ENCODE measurements around the gene OR51I2.

- TF ChIP-seq POLR2A (conservative IDR thresholded peaks at IDR 0.05) = no peak
- TF ChIP-seq ARID2 (IDR thresholded peaks at IDR 0.05) = no peak
- no peak for TF ChIP-seq MAX (CRISPR knock-in tag; IDR thresholded peaks at IDR 0.05)
- no peak for TF ChIP-seq ZNF395 (CRISPR knock-in tag; IDR thresholded peaks at IDR 0.05)
- no peak for TF ChIP-seq TCF7L2 (IDR thresholded peaks at IDR 0.05; ENCODE audit: low read depth, low read length)
- TF ChIP-seq MLLT1 (IDR thresholded peaks at IDR 0.05) = no peak
Observed at GRCh38 chr11:5460983-5461621, 12.0 kb downstream of the OR51I2 start.
